Liver (tissue), 3 donors: ENCODE data around the gene KRTAP12-4.
"Not testable (repeated sequence)": the region's sequence is repeated elsewhere in the genome, so short reads cannot be mapped to it uniquely, and the experiment has no call there.

Source experiments
- ATF3 ChIP-seq: IDR thresholded peaks from 2 replicates; pipeline ENCODE4 v1.6.1; 2016; ENCODE audit warnings: antibody characterized with exemption
- FOXA2 ChIP-seq: IDR thresholded peaks from 2 replicates; pipeline ENCODE4 v1.6.1; 2016; ENCODE audit warnings: antibody characterized with exemption
- GABPA ChIP-seq, 2 donors: IDR thresholded peaks in 1 of 2; conservative IDR thresholded peaks in 1 of 2; 2 replicates each; pipeline ENCODE4 v1.6.1; 2016; ENCODE audit warnings: antibody characterized with exemption in 2 of 2, mild to moderate bottlenecking in 1 of 2, moderate library complexity in 1 of 2
- REST ChIP-seq: IDR thresholded peaks from 2 replicates; pipeline ENCODE4 v1.6.1; 2016; ENCODE audit warnings: antibody characterized with exemption, mild to moderate bottlenecking
- RXRA ChIP-seq, 2 donors: IDR thresholded peaks; 2 replicates each; pipeline ENCODE4 v1.6.1; 2017 to 2018; ENCODE audit warnings: antibody characterized with exemption in 2 of 2, mild to moderate bottlenecking in 1 of 2
- SP1 ChIP-seq: IDR thresholded peaks from 2 replicates; pipeline ENCODE4 v1.6.1; 2018; ENCODE audit warnings: antibody characterized with exemption, mild to moderate bottlenecking
- TAF1 ChIP-seq: conservative IDR thresholded peaks from 2 replicates; pipeline ENCODE4 v1.6.1; 2016; ENCODE audit warnings: antibody characterized with exemption, mild to moderate bottlenecking
- YY1 ChIP-seq: IDR thresholded peaks from 2 replicates; pipeline ENCODE4 v1.6.1; 2016; ENCODE audit warnings: antibody characterized with exemption, mild to moderate bottlenecking
- TF ChIP-seq, protein P1 (sequence below): fragments of 150-350 bp; IDR thresholded peaks from 2 replicates; pipeline ENCODE4 v1.5.1; 2017; ENCODE audit warnings: improper control_type of control experiment, low read depth, low read length; ENCODE audit not compliant: missing input control
- TF ChIP-seq, protein P2 (sequence below): IDR thresholded peaks from 2 replicates; pipeline ENCODE4 v1.6.1; 2016; ENCODE audit warnings: antibody characterized with exemption
- donor health status: healthy.
- donor health status: healthy.

DNA sequence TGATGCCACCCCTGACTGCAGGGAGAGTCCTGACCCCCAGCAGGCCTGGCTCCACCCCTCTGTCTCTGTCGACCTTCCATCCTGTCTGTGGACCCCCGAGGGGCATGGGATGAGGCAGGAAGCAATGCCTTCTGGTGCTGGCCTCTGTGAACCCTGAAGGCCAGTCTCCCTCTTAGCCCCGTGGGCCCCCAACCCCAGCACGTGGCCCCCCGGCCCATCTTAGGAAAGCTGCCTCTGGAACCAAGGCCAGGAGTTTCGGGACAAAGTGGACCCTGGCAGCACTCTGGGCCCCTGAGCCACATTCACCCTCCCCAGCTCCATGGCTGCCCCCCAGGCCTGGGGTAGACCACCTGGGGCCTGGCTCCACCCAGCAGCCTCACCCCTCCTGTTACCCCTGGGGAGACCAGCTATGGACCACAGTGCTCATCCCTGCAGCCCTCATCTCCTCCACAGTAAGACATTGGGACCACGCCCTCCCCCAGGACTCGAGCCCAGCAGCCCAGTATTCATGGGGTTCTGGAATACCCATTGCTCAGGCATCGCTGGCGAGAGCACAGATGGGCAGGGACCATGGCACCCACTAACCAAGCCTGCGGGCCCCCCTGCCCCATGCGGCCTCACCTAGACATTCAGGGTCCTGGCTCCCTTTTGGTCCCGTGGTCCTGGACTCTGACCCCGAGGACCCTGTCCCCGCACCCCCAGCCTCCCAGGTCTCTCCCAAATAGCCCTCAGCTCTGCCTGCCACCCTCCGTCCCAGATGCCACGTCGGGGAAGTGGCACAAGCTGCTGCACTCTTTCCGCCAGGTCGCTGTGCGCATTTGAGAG lies 15.7 kb downstream of the KRTAP12-4 start:
- TF ChIP-seq, protein P1, sequence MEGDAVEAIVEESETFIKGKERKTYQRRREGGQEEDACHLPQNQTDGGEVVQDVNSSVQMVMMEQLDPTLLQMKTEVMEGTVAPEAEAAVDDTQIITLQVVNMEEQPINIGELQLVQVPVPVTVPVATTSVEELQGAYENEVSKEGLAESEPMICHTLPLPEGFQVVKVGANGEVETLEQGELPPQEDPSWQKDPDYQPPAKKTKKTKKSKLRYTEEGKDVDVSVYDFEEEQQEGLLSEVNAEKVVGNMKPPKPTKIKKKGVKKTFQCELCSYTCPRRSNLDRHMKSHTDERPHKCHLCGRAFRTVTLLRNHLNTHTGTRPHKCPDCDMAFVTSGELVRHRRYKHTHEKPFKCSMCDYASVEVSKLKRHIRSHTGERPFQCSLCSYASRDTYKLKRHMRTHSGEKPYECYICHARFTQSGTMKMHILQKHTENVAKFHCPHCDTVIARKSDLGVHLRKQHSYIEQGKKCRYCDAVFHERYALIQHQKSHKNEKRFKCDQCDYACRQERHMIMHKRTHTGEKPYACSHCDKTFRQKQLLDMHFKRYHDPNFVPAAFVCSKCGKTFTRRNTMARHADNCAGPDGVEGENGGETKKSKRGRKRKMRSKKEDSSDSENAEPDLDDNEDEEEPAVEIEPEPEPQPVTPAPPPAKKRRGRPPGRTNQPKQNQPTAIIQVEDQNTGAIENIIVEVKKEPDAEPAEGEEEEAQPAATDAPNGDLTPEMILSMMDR: not testable (repeated sequence)
- TF ChIP-seq YY1; SP1; TAF1; REST; RXRA (IDR thresholded peaks at IDR 0.05); GABPA (IDR thresholded peaks at IDR 0.05 in 1 of 2, conservative IDR thresholded peaks at IDR 0.05 in 1 of 2); ATF3; FOXA2: not testable (repeated sequence)
- TF ChIP-seq, protein P2, sequence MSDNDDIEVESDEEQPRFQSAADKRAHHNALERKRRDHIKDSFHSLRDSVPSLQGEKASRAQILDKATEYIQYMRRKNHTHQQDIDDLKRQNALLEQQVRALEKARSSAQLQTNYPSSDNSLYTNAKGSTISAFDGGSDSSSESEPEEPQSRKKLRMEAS: not testable (repeated sequence)
